GM19023 (cell line): ENCODE results near the gene STX2.

ENCODE experiments used
- ATAC-seq: cut with Tn5 transposase; IDR thresholded peaks from one replicate; pipeline ENCODE4 v1.9.1; 2021; ENCODE audit warnings: mild to moderate bottlenecking, moderate library complexity; ENCODE audit not compliant: unreplicated experiment

Gene STX2

GRCh38 chr12:130831876-130832405, 7.1 kb downstream of the STX2 start:
- no peak for ATAC-seq

GRCh38 chr12:130831246-130831645, 7.8 kb downstream of the STX2 start:
- no peak for ATAC-seq

GRCh38 chr12:130830246-130830551, 8.9 kb downstream of the STX2 start:
- ATAC-seq: no peak

- ATAC-seq: no peak
These were observed 9.4 kb downstream of the STX2 start for GRCh38 chr12:130829391-130830245.

- ATAC-seq: no peak
These were observed 10.2 kb downstream of the STX2 start for GRCh38 chr12:130828895-130829294.

- ATAC-seq: no peak
These were observed 11.6 kb downstream of the STX2 start for GRCh38 chr12:130827432-130827831.

GRCh38 chr12:130826151-130826801, 12.8 kb downstream of the STX2 start:
- no peak for ATAC-seq

- ATAC-seq: no peak
These were observed 13.3 kb downstream of the STX2 start for GRCh38 chr12:130825771-130826150.

- no peak for ATAC-seq
These were observed 19.4 kb downstream of the STX2 start for GRCh38 chr12:130819681-130820080.

GRCh38 chr12:130818635-130819576, 20.1 kb downstream of the STX2 start:
- peak; percentile 89 for ATAC-seq

- no peak for ATAC-seq
These were observed 20.8 kb downstream of the STX2 start for GRCh38 chr12:130818272-130818634.

GRCh38 chr12:130817804-130818203, 21.2 kb downstream of the STX2 start:
- ATAC-seq: no peak

GRCh38 chr12:130816097-130816496, 23.0 kb downstream of the STX2 start:
- ATAC-seq: no peak

- ATAC-seq: no peak
These were observed 23.9 kb downstream of the STX2 start for GRCh38 chr12:130815028-130815741.

- no peak for ATAC-seq
These were observed 25.1 kb downstream of the STX2 start for GRCh38 chr12:130813949-130814348.

- no peak for ATAC-seq
These were observed 25.6 kb downstream of the STX2 start for GRCh38 chr12:130813436-130813835.

GRCh38 chr12:130809791-130810190, 29.3 kb downstream of the STX2 start:
- no peak for ATAC-seq

GRCh38 chr12:130807309-130807708, 31.7 kb downstream of the STX2 start:
- ATAC-seq: no peak

GRCh38 chr12:130806574-130806973, 32.5 kb downstream of the STX2 start:
- ATAC-seq: no peak

- no peak for ATAC-seq
These were observed 33.4 kb downstream of the STX2 start for GRCh38 chr12:130805635-130806034.

GRCh38 chr12:130804216-130804615, 34.8 kb downstream of the STX2 start:
- no peak for ATAC-seq
